Natural killer cell (primary cell): Measurements from ENCODE around the gene RHEB. TPM values are rescaled to one million over a fixed set of nuclear protein-coding genes. Genes with fewer than 3 reads are reported as not detected.

Experiments
- ATAC-seq, 3 donors: fragments of 150-1000 bp in 2 of 3; fragments of 200-7000 bp in 1 of 3; cut with Tn5 transposase; 1 replicate in 1 of 3; 2 replicates in 2 of 3; pipeline ENCODE4 v1.10.0; 2021; ENCODE audit warnings: mild to moderate bottlenecking in 2 of 3, moderate library complexity in 2 of 3
- DNase-seq, 2 donors: peaks; one replicate each; pipeline versions ENCODE4 v3.0.0 to v3.0.0-alpha.2; 2013 to 2021; ENCODE audit warnings: mixed read lengths in 1 of 2
- H3K27ac ChIP-seq: one replicate; pipeline ENCODE4 v1.5.1; 2013; ENCODE audit warnings: mild to moderate bottlenecking, low read length
- H3K27me3 ChIP-seq: one replicate; pipeline ENCODE4 v1.6.1; 2013; ENCODE audit warnings: low read length; ENCODE audit not compliant: control insufficient read depth, insufficient read depth
- H3K36me3 ChIP-seq: one replicate; pipeline ENCODE4 v1.6.1; 2013; ENCODE audit warnings: low read length; ENCODE audit not compliant: control insufficient read depth, insufficient read depth
- H3K4me1 ChIP-seq: one replicate; pipeline ENCODE4 v1.6.1; 2013; ENCODE audit warnings: low read length; ENCODE audit not compliant: control insufficient read depth, insufficient read depth
- H3K4me3 ChIP-seq: one replicate; pipeline ENCODE4 v1.5.1; 2013; ENCODE audit warnings: low read length
- H3K9me3 ChIP-seq: one replicate; pipeline ENCODE4 v1.6.1; 2013; ENCODE audit warnings: low read length; ENCODE audit not compliant: control insufficient read depth, insufficient read depth
- H3K27ac Mint-ChIP-seq, 2 donors: one replicate each; pipeline ENCODE4 v1.8.0; 2022; ENCODE audit warnings: mild to moderate bottlenecking in 2 of 2, mixed read lengths in 2 of 2, moderate library complexity in 1 of 2
- H3K27me3 Mint-ChIP-seq, 2 donors: one replicate each; pipeline ENCODE4 v1.8.0; 2022; ENCODE audit warnings: low read depth in 2 of 2, mixed read lengths in 2 of 2
- H3K36me3 Mint-ChIP-seq: one replicate; pipeline ENCODE4 v1.8.0; 2022; ENCODE audit warnings: mixed read lengths
- H3K4me1 Mint-ChIP-seq, 2 donors: one replicate each; pipeline ENCODE4 v1.8.0; 2022; ENCODE audit warnings: mixed read lengths in 2 of 2
- H3K4me3 Mint-ChIP-seq: one replicate; pipeline ENCODE4 v1.8.0; 2022; ENCODE audit warnings: mild to moderate bottlenecking, moderate library complexity, mixed read lengths
- H3K9me3 Mint-ChIP-seq, 2 donors: one replicate each; pipeline ENCODE4 v1.8.0; 2022; ENCODE audit warnings: mixed read lengths in 2 of 2
- WGBS: methylation state at CpG from one replicate; pipeline ENCODE4 v1.1.7; 2013; ENCODE audit warnings: missing lambda C conversion rate; ENCODE audit not compliant: insufficient coverage; 5-methylcytosine and 5-hydroxymethylcytosine counted together
- intact Hi-C: fragments of 100-400 bp; cut with micrococcal nuclease; formaldehyde crosslinking; loops from one replicate; pipeline ENCODE4 v1.14.2; 2022
- total RNA-seq, 4 donors: library from RNA; stranded (reverse); fragments of 120-200 nt in 1 of 4; gene quantifications; one replicate each; pipeline versions ENCODE4 v1.2.3 to v1.2.4, GENCODE V29; 2013 to 2022
- TF ChIP-seq, protein P1 (sequence below): fragments of 200-600 bp; IDR thresholded peaks from one replicate; pipeline ENCODE4 v1.8.0; 2022; ENCODE audit warnings: antibody characterized with exemption

The RHEB gene
- total RNA-seq, 3 donors from 2014 or later (not counting 1 experiment from before 2014, with no cell fraction given) = 51.0 to 63.3 (median 63.3) TPM

DNA sequence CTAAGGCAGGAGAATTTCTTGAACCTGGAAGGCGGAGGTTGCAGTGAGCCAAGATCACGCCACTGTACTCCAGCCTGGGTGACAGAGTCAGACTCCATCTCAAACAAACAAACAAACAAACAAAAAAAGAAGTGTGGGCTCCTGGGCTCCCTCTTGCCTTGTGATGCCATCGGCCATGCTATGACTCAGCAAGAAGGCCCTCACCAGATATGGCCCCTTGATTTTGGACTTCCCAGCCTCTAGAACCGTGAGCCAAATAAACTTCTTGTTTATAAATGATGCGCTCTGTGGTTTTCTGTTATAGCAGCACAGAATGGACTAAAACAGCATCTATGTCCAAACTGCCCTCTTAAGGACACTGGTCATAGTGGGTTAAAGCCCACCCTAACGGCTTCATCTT lies 29.9 kb upstream of the RHEB start:
- H3K9me3 Mint-ChIP-seq = no peaks in the 10 kb centered on the region
- Histone ChIP-seq H3K36me3 (no peaks in the 10 kb centered on the region), H3K4me1 (no peaks in the 10 kb centered on the region), H3K4me3 (no peak overlapping the region), H3K9me3 (no peaks in the 10 kb centered on the region), H3K27me3 (peaks cover 2% of the 10 kb centered on the region), H3K27ac (no peak overlapping the region)
- WGBS = 93% methylated on average over 6 of the region's 6 CpGs
- H3K4me1 Mint-ChIP-seq = peaks cover 0 to 8% of the 10 kb centered on the region in 2 donors
- no peaks in the 10 kb centered on the region for H3K36me3 Mint-ChIP-seq
- no peak overlapping the region for H3K4me3 Mint-ChIP-seq
- peaks cover 11 to 30% of the 10 kb centered on the region in 2 donors for H3K27me3 Mint-ChIP-seq
- H3K27ac Mint-ChIP-seq = no peak overlapping the region
- DNase-seq = no peak
- intact Hi-C loops = no loop called here
- no peak for ATAC-seq
- TF ChIP-seq, protein P1, sequence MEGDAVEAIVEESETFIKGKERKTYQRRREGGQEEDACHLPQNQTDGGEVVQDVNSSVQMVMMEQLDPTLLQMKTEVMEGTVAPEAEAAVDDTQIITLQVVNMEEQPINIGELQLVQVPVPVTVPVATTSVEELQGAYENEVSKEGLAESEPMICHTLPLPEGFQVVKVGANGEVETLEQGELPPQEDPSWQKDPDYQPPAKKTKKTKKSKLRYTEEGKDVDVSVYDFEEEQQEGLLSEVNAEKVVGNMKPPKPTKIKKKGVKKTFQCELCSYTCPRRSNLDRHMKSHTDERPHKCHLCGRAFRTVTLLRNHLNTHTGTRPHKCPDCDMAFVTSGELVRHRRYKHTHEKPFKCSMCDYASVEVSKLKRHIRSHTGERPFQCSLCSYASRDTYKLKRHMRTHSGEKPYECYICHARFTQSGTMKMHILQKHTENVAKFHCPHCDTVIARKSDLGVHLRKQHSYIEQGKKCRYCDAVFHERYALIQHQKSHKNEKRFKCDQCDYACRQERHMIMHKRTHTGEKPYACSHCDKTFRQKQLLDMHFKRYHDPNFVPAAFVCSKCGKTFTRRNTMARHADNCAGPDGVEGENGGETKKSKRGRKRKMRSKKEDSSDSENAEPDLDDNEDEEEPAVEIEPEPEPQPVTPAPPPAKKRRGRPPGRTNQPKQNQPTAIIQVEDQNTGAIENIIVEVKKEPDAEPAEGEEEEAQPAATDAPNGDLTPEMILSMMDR = no peak

DNA sequence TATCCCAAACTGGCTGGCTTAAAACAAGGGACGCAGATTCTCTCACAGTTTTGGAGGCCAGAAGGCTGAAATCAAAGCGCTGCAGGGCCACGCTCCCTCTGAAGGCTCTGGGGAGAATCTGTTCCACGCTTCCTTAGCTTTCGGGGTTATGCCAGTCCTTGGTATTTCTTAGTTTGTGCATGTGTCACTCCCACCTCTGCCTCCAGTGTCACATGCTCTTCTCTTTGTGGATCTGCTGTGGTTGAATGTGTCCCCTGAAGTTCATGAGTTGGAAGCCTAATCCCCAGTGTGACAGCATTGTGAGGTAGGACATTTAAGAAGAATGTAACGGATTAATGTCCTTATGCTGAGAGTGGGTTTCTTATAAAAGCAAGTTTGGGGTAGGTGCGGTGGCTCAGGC lies 29.4 kb upstream of the RHEB start:
- H3K27me3 Mint-ChIP-seq = peaks cover 11 to 35% of the 10 kb centered on the region in 2 donors
- no peaks in the 10 kb centered on the region for H3K9me3 Mint-ChIP-seq
- no peaks in the 10 kb centered on the region for H3K36me3 Mint-ChIP-seq
- Histone ChIP-seq H3K9me3 (no peaks in the 10 kb centered on the region), H3K4me1 (no peaks in the 10 kb centered on the region), H3K27me3 (peaks cover 2% of the 10 kb centered on the region), H3K36me3 (no peaks in the 10 kb centered on the region), H3K27ac (no peak overlapping the region), H3K4me3 (no peak overlapping the region)
- peaks cover 0 to 8% of the 10 kb centered on the region in 2 donors for H3K4me1 Mint-ChIP-seq
- H3K27ac Mint-ChIP-seq = no peak overlapping the region
- TF ChIP-seq, protein P1 = no peak
- ATAC-seq (no peak), DNase-seq (no peak)
- 96% methylated on average over 7 of the region's 7 CpGs for WGBS
- H3K4me3 Mint-ChIP-seq = no peak overlapping the region
- intact Hi-C loops = no loop called here

GRCh38 chr7:151544183-151544582 lies 24.5 kb upstream of the RHEB start:
- Mint-ChIP-seq H3K27ac (no peak overlapping the region), H3K4me1 (peaks cover 0 to 1% of the 10 kb centered on the region in 2 donors), H3K27me3 (peaks cover 12 to 46% of the 10 kb centered on the region in 2 donors), H3K9me3 (no peaks in the 10 kb centered on the region), H3K4me3 (no peak overlapping the region), H3K36me3 (no peaks in the 10 kb centered on the region)
- ATAC-seq (no peak), DNase-seq (no peak)
- Histone ChIP-seq H3K4me3 (no peak overlapping the region), H3K4me1 (no peaks in the 10 kb centered on the region), H3K27ac (no peak overlapping the region), H3K36me3 (no peaks in the 10 kb centered on the region), H3K27me3 (peaks cover 2% of the 10 kb centered on the region), H3K9me3 (no peaks in the 10 kb centered on the region)
- TF ChIP-seq, protein P1 = no peak
- intact Hi-C loops = no loop called here

GRCh38 chr7:151542606-151543130 lies 23.0 kb upstream of the RHEB start:
- no peaks in the 10 kb centered on the region for H3K9me3 ChIP-seq
- Mint-ChIP-seq H3K27ac (no peak overlapping the region), H3K9me3 (no peaks in the 10 kb centered on the region), H3K4me3 (no peak overlapping the region), H3K4me1 (peaks cover 5 to 13% of the 10 kb centered on the region in 2 donors), H3K27me3 (peaks cover 21 to 54% of the 10 kb centered on the region in 2 donors), H3K36me3 (no peaks in the 10 kb centered on the region)
- H3K27ac ChIP-seq = no peak overlapping the region
- no peaks in the 10 kb centered on the region for H3K36me3 ChIP-seq
- 90% methylated on average over 6 of the region's 6 CpGs for WGBS
- ATAC-seq = no peak
- TF ChIP-seq, protein P1 = no peak
- H3K4me3 ChIP-seq = no peak overlapping the region
- no peaks in the 10 kb centered on the region for H3K4me1 ChIP-seq
- no peak for DNase-seq
- peaks cover 2% of the 10 kb centered on the region for H3K27me3 ChIP-seq
- intact Hi-C loops = no loop called here
